OCI-LY7 (cell line): ENCODE data around the gene NDUFV1. TPM values are rescaled to one million over a fixed set of nuclear protein-coding genes. Genes with fewer than 3 reads are reported as not detected.
"Not testable (repeated sequence)": the region's sequence is repeated elsewhere in the genome, so short reads cannot be mapped to it uniquely, and the experiment has no call there.

ENCODE experiments used
- BruUV-seq: library from RNA; stranded (reverse); fragments of 400-500 nt; replicated peaks from 2 replicates; lab custom pipeline; 2021; lab: Mats Ljungman, UMichigan
- CTCF ChIA-PET: fragments of 300-600 bp; sonication (Branson Sonifier 250); formaldehyde crosslinking; loops from one replicate; lab custom pipeline; 2022; ENCODE audit warnings: antibody characterized with exemption; ENCODE audit not compliant: unreplicated experiment; lab: Charles Lee
- POLR2A ChIA-PET: fragments of 300-600 bp; sonication (Branson Sonifier 250); formaldehyde crosslinking; loops from one replicate; lab custom pipeline; 2022; ENCODE audit warnings: antibody characterized with exemption; lab: Charles Lee
- DNase-seq: peaks from one replicate; pipeline ENCODE4 v3.0.0-alpha.2; 2015; ENCODE audit warnings: low spot score
- H2AFZ ChIP-seq: fragments of 200-600 bp; sonication (generic), shearing (Covaris generic); 2 replicates; pipeline ENCODE4 v1.6.1; 2014; ENCODE audit warnings: mild to moderate bottlenecking, antibody characterized with exemption, low read length, moderate library complexity
- H3K27ac ChIP-seq: fragments of 200-600 bp; sonication (generic); 2 replicates; pipeline ENCODE4 v1.5.1; 2014; ENCODE audit warnings: mixed run types, low read depth, mild to moderate bottlenecking, moderate library complexity, low read length, inconsistent platforms; ENCODE audit not compliant: poor library complexity, severe bottlenecking
- H3K36me3 ChIP-seq: fragments of 200-600 bp; sonication (generic); 2 replicates; pipeline ENCODE4 v1.6.1; 2014; ENCODE audit warnings: mild to moderate bottlenecking, antibody characterized with exemption, low read length, moderate library complexity, mixed read lengths; ENCODE audit not compliant: insufficient read depth
- H3K4me1 ChIP-seq: fragments of 200-600 bp; sonication (generic); 2 replicates; pipeline ENCODE4 v1.5.1; 2014; ENCODE audit warnings: mild to moderate bottlenecking, low read length; ENCODE audit not compliant: insufficient read depth, poor library complexity, severe bottlenecking
- H3K4me2 ChIP-seq: fragments of 200-600 bp; sonication (generic); 2 replicates; pipeline ENCODE4 v1.6.1; 2014; ENCODE audit warnings: mild to moderate bottlenecking, low read length
- H3K4me3 ChIP-seq: fragments of 200-600 bp; sonication (generic); 2 replicates; pipeline ENCODE4 v1.5.1; 2014; ENCODE audit warnings: mild to moderate bottlenecking, low read depth, low read length; ENCODE audit not compliant: poor library complexity, severe bottlenecking
- H3K79me2 ChIP-seq: fragments of 200-600 bp; sonication (generic); 2 replicates; pipeline ENCODE4 v1.6.1; 2016; ENCODE audit warnings: low read depth, mild to moderate bottlenecking, low read length, moderate library complexity, mixed read lengths; ENCODE audit not compliant: insufficient read depth
- H3K9me2 ChIP-seq: fragments of 200-600 bp; sonication (generic); 2 replicates; pipeline ENCODE4 v1.6.1; 2016; ENCODE audit warnings: mild to moderate bottlenecking, low read length, mixed read lengths; ENCODE audit not compliant: insufficient read depth
- H3K9me3 ChIP-seq: fragments of 200-600 bp; sonication (generic); 2 replicates; pipeline ENCODE4 v1.6.1; 2014; ENCODE audit warnings: mild to moderate bottlenecking, mixed run types, low read length, mixed read lengths
- H4K20me1 ChIP-seq: fragments of 200-600 bp; sonication (generic); 2 replicates; pipeline ENCODE4 v1.6.1; 2014; ENCODE audit warnings: mild to moderate bottlenecking, antibody characterized with exemption, low read length, moderate library complexity, mixed read lengths; ENCODE audit not compliant: insufficient read depth
- CTCF ChIP-seq: fragments of 200-600 bp; sonication (generic); conservative IDR thresholded peaks from 2 replicates; pipeline ENCODE4 v1.5.1; 2014; ENCODE audit warnings: mild to moderate bottlenecking, antibody characterized with exemption, low read length, moderate library complexity, mixed read lengths
- EZH2phosphoT487 ChIP-seq: fragments of 200-600 bp; sonication (generic); IDR thresholded peaks from 2 replicates; pipeline ENCODE4 v1.6.1; 2018; ENCODE audit warnings: low read depth, borderline replicate concordance, mild to moderate bottlenecking, mixed run types, antibody characterized with exemption, low read length, moderate library complexity, mixed read lengths
- intact Hi-C: fragments of 100-400 bp; cut with micrococcal nuclease; formaldehyde crosslinking; loops from one replicate; pipeline ENCODE4 v1.10.0; 2022; ENCODE audit not compliant: unreplicated experiment
- total RNA-seq, 2 experiments: library from RNA; depleted of rRNA in 1 of 2; stranded (reverse); fragments of >200 nt in 1 of 2; shearing (Covaris generic) in 1 of 2; gene quantifications; 2 replicates each; pipeline ENCODE4 v1.2.3, GENCODE V29; 2014 to 2022

NDUFV1 gene
- total RNA-seq, 2 experiments from 2014 or later: 283 to 335 TPM

DNA sequence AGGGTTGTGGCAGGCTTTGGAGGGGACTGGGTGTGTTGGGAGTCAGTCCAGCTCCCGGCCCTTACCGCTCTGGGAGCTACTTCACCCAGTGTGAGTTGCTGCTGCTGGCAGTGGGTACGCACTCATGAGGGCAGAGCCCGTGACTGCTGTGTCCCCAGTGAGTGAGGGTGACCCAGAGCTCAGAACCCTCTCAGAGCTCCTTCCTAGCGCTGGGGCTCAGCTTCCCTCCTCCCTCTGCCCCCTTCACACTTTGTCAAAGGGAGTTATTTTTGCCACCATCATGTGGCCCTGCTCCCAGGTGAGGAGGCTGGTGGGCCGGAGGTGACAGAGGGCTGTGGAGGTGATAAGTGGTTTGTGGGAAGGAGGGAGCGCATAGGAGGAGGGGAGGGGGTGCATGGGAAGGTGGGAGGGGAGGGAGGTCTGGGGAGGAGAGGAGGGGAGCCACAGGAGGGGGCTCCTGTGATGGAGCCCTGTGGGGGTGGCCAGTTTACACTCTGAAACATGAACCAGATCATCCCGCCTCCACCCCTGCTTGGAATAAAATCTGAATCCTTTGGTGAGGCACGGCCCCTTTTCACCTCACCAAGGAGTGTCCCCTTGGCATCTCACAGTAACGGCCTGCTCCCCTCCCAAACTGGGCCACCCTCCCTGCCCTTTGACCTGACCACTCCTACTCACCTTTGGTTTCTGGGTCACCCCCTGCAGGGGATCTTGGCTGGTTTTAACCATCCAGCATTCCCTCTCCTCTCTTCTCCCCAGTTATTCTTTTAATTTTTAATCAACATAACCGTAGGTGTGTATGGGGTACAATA, 9.9 kb downstream of the NDUFV1 start:
- no peak for DNase-seq
- Histone ChIP-seq H3K4me3 (no peak overlapping the region), H3K36me3 (peaks cover 20% of the 10 kb centered on the region), H3K27ac (no peak overlapping the region), H3K79me2 (no peaks in the 10 kb centered on the region), H4K20me1 (no peaks in the 10 kb centered on the region), H3K4me2 (no peak overlapping the region), H3K4me1 (peaks cover 34% of the 10 kb centered on the region), H3K9me3 (no peaks in the 10 kb centered on the region), H2AFZ (no peak overlapping the region), H3K9me2 (no peaks in the 10 kb centered on the region)
- POLR2A ChIA-PET: interaction anchor here (0.6 to 1.2 kb wide), 2 partner anchors 8 to 755 kb away, joined by 3 read pairs; no protein-coding TSS in a partner anchor
- CTCF ChIA-PET: interaction anchor here (1.1 kb wide), 1 partner anchor 37 kb away, joined by 3 read pairs; no protein-coding TSS in a partner anchor
- intact Hi-C loops: no loop called here
- TF ChIP-seq EZH2phosphoT487: no peak
- TF ChIP-seq CTCF: no peak
- no TSS peak for BruUV-seq

- no peak overlapping the region for H3K4me2 ChIP-seq
- ChIA-PET CTCF (no interaction called here), POLR2A (interaction anchor here (1.2 kb wide), 1 partner anchor 9 kb away, joined by 3 read pairs; no protein-coding TSS in a partner anchor)
- no peaks in the 10 kb centered on the region for H3K79me2 ChIP-seq
- TF ChIP-seq EZH2phosphoT487 (no peak), CTCF (no peak)
- H3K27ac ChIP-seq: no peak overlapping the region
- H4K20me1 ChIP-seq: no peaks in the 10 kb centered on the region
- peaks cover 13% of the 10 kb centered on the region for H3K36me3 ChIP-seq
- no peak overlapping the region for H3K4me3 ChIP-seq
- peaks cover 34% of the 10 kb centered on the region for H3K4me1 ChIP-seq
- no peaks in the 10 kb centered on the region for H3K9me3 ChIP-seq
- no peak for DNase-seq
- H3K9me2 ChIP-seq: no peaks in the 10 kb centered on the region
- intact Hi-C loops: no loop called here
- no peak overlapping the region for H2AFZ ChIP-seq
- no TSS peak for BruUV-seq
Observed at GRCh38 chr11:67617243-67617953, 10.7 kb downstream of the NDUFV1 start.

DNA sequence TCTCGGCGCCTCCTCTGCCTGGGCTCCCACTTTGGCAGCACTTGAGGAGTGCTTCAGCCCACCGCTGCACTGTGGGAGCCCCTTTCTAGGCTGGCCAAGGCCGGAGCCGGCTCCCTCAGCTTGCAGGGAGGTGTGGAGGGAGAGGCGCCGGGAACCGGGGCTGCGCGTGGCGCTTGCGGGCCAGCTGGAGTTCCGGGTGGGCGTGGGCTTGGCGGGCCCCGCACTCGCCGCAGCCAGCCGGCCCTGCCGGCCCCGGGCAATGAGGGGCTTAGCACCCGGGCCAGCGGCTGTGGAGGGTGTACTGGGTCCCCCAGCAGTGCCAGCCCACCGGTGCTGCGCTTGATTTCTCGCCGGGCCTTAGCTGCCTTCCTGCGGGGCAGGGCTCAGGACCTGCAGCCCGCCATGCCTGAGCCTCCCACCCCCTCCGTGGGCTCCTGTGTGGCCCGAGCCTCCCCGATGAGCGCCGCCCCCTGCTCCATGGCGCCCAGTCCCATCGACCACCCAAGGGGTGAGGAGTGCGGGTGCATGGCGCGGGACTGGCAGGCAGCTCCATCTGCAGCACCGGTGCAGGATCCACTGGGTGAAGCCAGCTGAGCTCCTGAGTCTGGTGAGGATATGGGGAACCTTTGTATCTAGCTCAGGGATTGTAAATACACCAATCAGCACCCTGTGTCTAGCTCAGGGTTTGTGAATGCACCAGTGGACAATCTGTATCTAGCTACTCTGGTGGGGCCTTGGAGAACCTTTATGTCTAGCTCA, 12.3 kb downstream of the NDUFV1 start:
- H3K27ac ChIP-seq, H3K4me2 ChIP-seq, H3K9me3 ChIP-seq, POLR2A ChIA-PET, H4K20me1 ChIP-seq, intact Hi-C loops, BruUV-seq, H3K9me2 ChIP-seq, H2AFZ ChIP-seq, H3K36me3 ChIP-seq, H3K79me2 ChIP-seq, CTCF ChIA-PET, DNase-seq, H3K4me3 ChIP-seq: not testable (repeated sequence)
- H3K4me1 ChIP-seq: peaks cover 19% of the 10 kb centered on the region

DNA sequence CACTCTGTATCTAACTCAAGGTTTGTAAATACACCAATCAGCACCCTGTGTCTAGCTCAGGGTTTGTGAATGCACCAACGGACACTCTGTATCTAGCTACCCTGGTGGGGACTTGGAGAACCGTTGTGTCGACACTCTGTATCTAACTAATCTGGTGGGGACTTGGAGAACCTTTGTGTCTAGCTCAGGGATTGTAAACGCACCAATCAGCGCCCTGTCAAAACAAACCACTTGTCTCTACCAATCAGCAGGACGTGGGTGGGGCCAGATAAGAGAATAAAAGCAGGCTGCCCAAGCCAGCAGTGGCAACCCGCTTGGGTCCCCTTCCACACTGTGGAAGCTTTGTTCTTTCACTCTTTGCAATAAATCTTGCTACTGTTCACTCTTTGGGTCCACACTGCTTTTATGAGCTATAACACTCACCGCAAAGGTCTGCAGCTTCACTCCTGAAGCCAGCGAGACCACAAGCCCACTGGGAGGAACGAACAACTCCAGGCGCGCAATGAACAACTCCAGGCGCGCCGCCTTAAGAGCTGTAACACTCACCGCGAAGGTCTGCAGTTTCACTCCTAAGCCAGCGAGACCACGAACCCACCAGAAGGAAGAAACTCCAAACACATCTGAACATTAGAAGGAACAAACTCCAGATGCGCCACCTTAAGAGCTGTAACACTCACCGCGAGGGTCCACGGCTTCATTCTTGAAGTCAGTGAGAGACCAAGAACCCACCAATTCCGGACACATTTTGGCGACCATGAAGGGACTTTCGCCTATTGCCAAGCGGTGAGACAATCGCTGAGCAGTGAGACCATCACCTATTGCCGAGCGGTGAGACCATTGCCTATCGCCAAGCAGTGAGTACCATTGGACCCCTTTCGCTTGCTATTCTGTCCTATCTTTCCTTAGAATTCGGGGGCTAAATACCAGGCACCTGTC, 13.2 kb downstream of the NDUFV1 start:
- H3K27ac ChIP-seq: not testable (repeated sequence)

More for the DNA sequence above, 13.2 kb downstream of the NDUFV1 start:
- POLR2A ChIA-PET: interaction anchor here (0.7 kb wide), 1 partner anchor 43 kb away, joined by 3 read pairs; no protein-coding TSS in a partner anchor
- H3K36me3 ChIP-seq, CTCF ChIA-PET, H3K79me2 ChIP-seq, H3K9me3 ChIP-seq, H4K20me1 ChIP-seq, H2AFZ ChIP-seq, BruUV-seq, H3K4me3 ChIP-seq, DNase-seq, H3K4me2 ChIP-seq, intact Hi-C loops, H3K9me2 ChIP-seq: not testable (repeated sequence)
- peaks cover 11% of the 10 kb centered on the region for H3K4me1 ChIP-seq
